IMR-90 (cell line): ENCODE measurements around the gene ROBO4. TPM values are rescaled to one million over a fixed set of nuclear protein-coding genes. Genes with fewer than 3 reads are reported as not detected.

Experiments
- ATAC-seq: fragments of 200-7000 bp; cut with Tn5 transposase; 2 replicates; pipeline ENCODE4 v1.9.1; 2020; ENCODE audit warnings: low read depth, mild to moderate bottlenecking, moderate library complexity
- BruUV-seq: library from RNA; stranded (reverse); fragments of 400-500 nt; replicated peaks from 2 replicates; lab custom pipeline; 2021; lab: Mats Ljungman, UMichigan
- CTCF ChIA-PET: fragments of 300-600 bp; formaldehyde crosslinking; extraction: SDS; loops from one replicate; lab custom pipeline; 2021; ENCODE audit warnings: antibody characterized with exemption; lab: Yijun Ruan, JAX
- POLR2A ChIA-PET: fragments of 300-600 bp; sonication (Branson Sonifier 250); formaldehyde crosslinking; loops from one replicate; lab custom pipeline; 2022; ENCODE audit warnings: antibody characterized with exemption; ENCODE audit not compliant: unreplicated experiment; lab: Charles Lee
- DNase-seq: peaks from one replicate; pipeline ENCODE4 v3.0.0; 2013
- H2AFZ ChIP-seq: replicated peaks from 2 replicates; pipeline ENCODE3; 2013; ENCODE audit warnings: low read length, mild to moderate bottlenecking; ENCODE audit not compliant: poor library complexity
- H2AK5ac ChIP-seq: 2 replicates; pipeline ENCODE4 v1.6.1; 2013; ENCODE audit warnings: low read depth, low read length, inconsistent platforms
- H2AK9ac ChIP-seq: replicated peaks from 2 replicates; pipeline ENCODE3; 2013; ENCODE audit warnings: mild to moderate bottlenecking, low read depth, low read length, moderate library complexity; ENCODE audit not compliant: poor library complexity
- H2BK120ac ChIP-seq: 2 replicates; pipeline ENCODE4 v1.6.1; 2013; ENCODE audit warnings: low read depth, low read length, inconsistent platforms
- H2BK15ac ChIP-seq: 3 replicates; pipeline ENCODE4 v1.6.1; 2013; ENCODE audit warnings: low read depth, low read length, inconsistent platforms
- H2BK20ac ChIP-seq: 2 replicates; pipeline ENCODE4 v1.6.1; 2013; ENCODE audit warnings: low read depth, mild to moderate bottlenecking, inconsistent platforms, low read length, moderate library complexity
- H2BK5ac ChIP-seq: 2 replicates; pipeline ENCODE4 v1.6.1; 2013; ENCODE audit warnings: mild to moderate bottlenecking, low read depth, low read length, inconsistent platforms; ENCODE audit not compliant: poor library complexity, severe bottlenecking
- H3K14ac ChIP-seq: replicated peaks from 2 replicates; pipeline ENCODE4 v1.6.1; 2013; ENCODE audit warnings: low read depth, low read length, inconsistent platforms
- H3K18ac ChIP-seq: 2 replicates; pipeline ENCODE4 v1.6.1; 2013; ENCODE audit warnings: low read depth, low read length, control low read depth
- H3K23ac ChIP-seq: 2 replicates; pipeline ENCODE4 v1.6.1; 2013; ENCODE audit warnings: low read depth, low read length, inconsistent platforms
- H3K27ac ChIP-seq: 2 replicates; pipeline ENCODE4 v1.5.1; 2013; ENCODE audit warnings: mild to moderate bottlenecking, control low read depth, low read length; ENCODE audit not compliant: insufficient read depth
- H3K27me3 ChIP-seq: 2 replicates; pipeline ENCODE4 v1.6.1; 2013; ENCODE audit warnings: low read length; ENCODE audit not compliant: control insufficient read depth, insufficient read depth
- H3K36me3 ChIP-seq: 2 replicates; pipeline ENCODE4 v1.6.1; 2013; ENCODE audit warnings: low read length, mixed read lengths; ENCODE audit not compliant: control insufficient read depth, insufficient read depth
- H3K4ac ChIP-seq: 2 replicates; pipeline ENCODE4 v1.6.1; 2013; ENCODE audit warnings: low read depth, low read length, inconsistent platforms
- H3K4me1 ChIP-seq: 2 replicates; pipeline ENCODE4 v1.6.1; 2013; ENCODE audit warnings: low read length, mixed read lengths; ENCODE audit not compliant: control insufficient read depth, insufficient read depth
- H3K4me2 ChIP-seq: 2 replicates; pipeline ENCODE4 v1.6.1; 2013; ENCODE audit warnings: low read depth, mild to moderate bottlenecking, control low read depth, low read length, moderate library complexity
- H3K4me3 ChIP-seq: 2 replicates; pipeline ENCODE4 v1.5.1; 2013; ENCODE audit warnings: low read depth, mild to moderate bottlenecking, control low read depth, low read length, moderate library complexity; ENCODE audit not compliant: insufficient read depth
- H3K56ac ChIP-seq: 2 replicates; pipeline ENCODE4 v1.6.1; 2013; ENCODE audit warnings: low read length, inconsistent platforms; ENCODE audit not compliant: insufficient read depth; ENCODE audit errors: extremely low read depth
- H3K79me1 ChIP-seq, 2 experiments: 2 replicates each; pipeline ENCODE4 v1.6.1; 2013; ENCODE audit warnings: low read length in 2 of 2, inconsistent platforms in 1 of 2, low read depth in 1 of 2
- H3K9ac ChIP-seq: 2 replicates; pipeline ENCODE4 v1.6.1; 2013; ENCODE audit warnings: low read depth, low read length, control low read depth
- H3K9me1 ChIP-seq: 2 replicates; pipeline ENCODE4 v1.6.1; 2013; ENCODE audit warnings: low read length, inconsistent platforms; ENCODE audit not compliant: insufficient read depth
- H3K9me3 ChIP-seq: 2 replicates; pipeline ENCODE4 v1.6.1; 2013; ENCODE audit warnings: low read length; ENCODE audit not compliant: control insufficient read depth, insufficient read depth
- H4K20me1 ChIP-seq: 2 replicates; pipeline ENCODE4 v1.6.1; 2013; ENCODE audit warnings: low read length, inconsistent platforms; ENCODE audit not compliant: insufficient read depth
- H4K5ac ChIP-seq: 2 replicates; pipeline ENCODE4 v1.6.1; 2013; ENCODE audit warnings: mild to moderate bottlenecking, low read depth, low read length, control low read depth
- H4K8ac ChIP-seq, 2 experiments: 2 replicates each; pipeline ENCODE4 v1.6.1; 2013; ENCODE audit warnings: low read depth in 2 of 2, low read length in 2 of 2, control low read depth in 1 of 2, inconsistent platforms in 1 of 2
- H4K91ac ChIP-seq: 2 replicates; pipeline ENCODE4 v1.6.1; 2013; ENCODE audit warnings: low read depth, low read length, inconsistent platforms; ENCODE audit not compliant: insufficient read depth
- RFX5 ChIP-seq: IDR thresholded peaks from 2 replicates; pipeline ENCODE4 v1.8.0; 2012; ENCODE audit warnings: low read depth, mild to moderate bottlenecking, low read length, moderate library complexity
- WGBS, 2 experiments: methylation state at CpG; one replicate each; pipeline versions ENCODE4 v1.1.5 to v1.1.7; 2013; ENCODE audit warnings: missing lambda C conversion rate in 2 of 2; ENCODE audit not compliant: insufficient read length in 1 of 2; ENCODE audit errors: extremely low coverage in 2 of 2; 5-methylcytosine and 5-hydroxymethylcytosine counted together
- dilution Hi-C: fragments of 300-500 bp; cut with HindIII; formaldehyde crosslinking; loops from one replicate; pipeline ENCODE4 v1.14.3; 2018; ENCODE audit warnings: low sequenced_read_pairs; ENCODE audit not compliant: unreplicated experiment
- in situ Hi-C: fragments of 300-500 bp; cut with MboI; formaldehyde crosslinking; loops from 3 replicates; pipeline ENCODE4 v1.14.3; 2019; ENCODE audit warnings: low sequenced_read_pairs, inconsistent platforms, mixed read lengths
- intact Hi-C: fragments of 100-400 bp; cut with micrococcal nuclease; formaldehyde crosslinking; loops from 2 replicates; pipeline ENCODE4 v1.10.0; 2022
- polyA plus RNA-seq, 3 experiments: library from polyadenylated mRNA; depleted of rRNA; stranded (reverse); fragments of >200 nt; gene quantifications; 2 replicates each; pipeline ENCODE4 v1.2.3, GENCODE V29; 2012; ENCODE audit warnings: low replicate concordance in 1 of 3
- total RNA-seq: library from RNA; depleted of rRNA; stranded (reverse); fragments of >200 nt; gene quantifications from 2 replicates; pipeline ENCODE4 v1.2.3, GENCODE V29; 2012

The ROBO4 gene
- total and polyA plus RNA-seq, 2 of the 4 experiments (the other 2 are of a cell fraction), result 0.72 to 0.82 TPM

- H3K79me1 ChIP-seq, result peaks cover 7 to 24% of the 10 kb centered on the region in 2 experiments; a peak in 3 of 4 replicates
- peaks cover 39% of the 10 kb centered on the region for H3K4me1 ChIP-seq
- H2AK5ac ChIP-seq, result peak overlapping the region; percentile 90
- intact Hi-C loops (no loop called here), in situ Hi-C loops (no loop called here), dilution Hi-C loops (no loop called here)
- ChIA-PET POLR2A (interaction anchor here (1.2 kb wide), 1 partner anchor 57 kb away, joined by 3 read pairs; no protein-coding TSS in a partner anchor), CTCF (interaction anchor here (0.6 to 1.1 kb wide), 2 partner anchors 14 to 30 kb away, joined by 3 to 4 read pairs; no protein-coding TSS in a partner anchor)
- H3K9me3 ChIP-seq, result no peaks in the 10 kb centered on the region
- TF ChIP-seq RFX5, result no peak
- peaks cover 42% of the 10 kb centered on the region for H3K9me1 ChIP-seq
- 100% methylated on average over 1 of the region's 9 CpGs; no CpG with 5 or more reads in 1 of the 2 experiments for WGBS, 2 experiments
- H2AFZ ChIP-seq, result peak overlapping the region; percentile 82
- peak overlapping the region; percentile 99; the same call in 2 of the 3 replicates for H2BK15ac ChIP-seq
- peak overlapping the region; percentile 31; the same call in 1 of the 2 replicates for H4K5ac ChIP-seq
- no peak overlapping the region for H3K4me3 ChIP-seq
- H4K8ac ChIP-seq, result peak overlapping the region; percentile 69 to 94; a peak in 3 of 4 replicates
- peak overlapping the region; percentile 3; the same call in 1 of the 2 replicates for H3K27ac ChIP-seq
- H3K36me3 ChIP-seq, result no peaks in the 10 kb centered on the region
- H3K9ac ChIP-seq, result no peak overlapping the region; the same call in 1 of the 2 replicates
- no peaks in the 10 kb centered on the region for H3K27me3 ChIP-seq
- peak overlapping the region; percentile 90 for H2BK5ac ChIP-seq
- ATAC-seq (no peak), DNase-seq (no peak)
- H4K91ac ChIP-seq, result peak overlapping the region; percentile 92
- peak overlapping the region; percentile 48; the same call in 1 of the 2 replicates for H3K18ac ChIP-seq
- H4K20me1 ChIP-seq, result no peaks in the 10 kb centered on the region
- peak overlapping the region; percentile 82; the same call in 1 of the 2 replicates for H2BK20ac ChIP-seq
- H2AK9ac ChIP-seq, result peak overlapping the region; percentile 83
- H3K23ac ChIP-seq, result 0 out of 2 replicates have a peak overlapping the region, but pooled peaks have one; percentile 29
- H3K4ac ChIP-seq, result peak overlapping the region; percentile 87
- H3K4me2 ChIP-seq, result no peak overlapping the region
- H3K14ac ChIP-seq, result peak overlapping the region; percentile 73
- H3K56ac ChIP-seq, result no peak overlapping the region
- no TSS peak for BruUV-seq
- H2BK120ac ChIP-seq, result peak overlapping the region; percentile 98
These were observed 759 bp downstream of the ROBO4 start for GRCh38 chr11:124896821-124897391.
